GM12878 (cell line): ENCODE measurements around the gene CACNA2D3.

Experiments used
- CTCF ChIP-seq, 3 experiments: IDR thresholded peaks in 2 of 3; conservative IDR thresholded peaks in 1 of 3; 2 replicates each; pipeline ENCODE4 v1.5.1; 2011; ENCODE audit warnings: low read depth in 3 of 3, low read length in 3 of 3, mild to moderate bottlenecking in 3 of 3, control low read depth in 2 of 3, moderate library complexity in 2 of 3, inconsistent platforms in 1 of 3, mixed read lengths in 1 of 3; ENCODE audit not compliant: control insufficient read depth in 2 of 3, insufficient read depth in 1 of 3; ENCODE audit errors: extremely low read depth in 1 of 3
- EGR1 ChIP-seq, 2 experiments: IDR thresholded peaks; 1 replicate in 1 of 2; 2 replicates in 1 of 2; pipeline ENCODE4 v1.6.1; 2011 to 2012; ENCODE audit warnings: low read depth in 2 of 2, low read length in 2 of 2, borderline replicate concordance in 1 of 2, mild to moderate bottlenecking in 1 of 2, moderate library complexity in 1 of 2
- EZH2 ChIP-seq: IDR thresholded peaks from 2 replicates; pipeline ENCODE4 v1.6.1; 2012; ENCODE audit warnings: low read depth, mild to moderate bottlenecking, control low read depth, inconsistent platforms, low read length, borderline replicate concordance; ENCODE audit not compliant: control insufficient read depth
- RB1 ChIP-seq: fragments of 450-650 bp; formaldehyde crosslinking; IDR thresholded peaks from 2 replicates; pipeline ENCODE4 v1.6.1; 2017; ENCODE audit warnings: mild to moderate bottlenecking, borderline replicate concordance
- ZBED1 ChIP-seq: IDR thresholded peaks from 2 replicates; pipeline ENCODE4 v1.6.1; 2016; ENCODE audit warnings: borderline replicate concordance
- ZBTB40 ChIP-seq: fragments of 450-650 bp; IDR thresholded peaks from 2 replicates; pipeline ENCODE4 v1.6.1; 2016; ENCODE audit warnings: mild to moderate bottlenecking, moderate library complexity, borderline replicate concordance

- TF ChIP-seq ZBTB40 (no peak), CTCF (IDR thresholded peaks at IDR 0.05 in 2 of 3, conservative IDR thresholded peaks at IDR 0.05 in 1 of 3; ENCODE audit: control insufficient read depth in 2 of 3, extremely low read depth in 1 of 3, insufficient read depth in 1 of 3, low read depth in 3 of 3, low read length in 3 of 3) (no peak), EZH2 (no peak), EGR1 (IDR thresholded peaks at IDR 0.05; ENCODE audit: borderline replicate concordance in 1 of 2, low read depth in 2 of 2, low read length in 2 of 2) (no peak), RB1 (no peak), ZBED1 (no peak)
These were observed 880.1 kb downstream of the CACNA2D3 start for GRCh38 chr3:55002416-55002930.
